ENCODE data around the gene PCSK6. TPM values are rescaled to one million over a fixed set of nuclear protein-coding genes. Genes with fewer than 3 reads are reported as not detected.

The PCSK6 gene
- total RNA-seq, 1 experiment from 2014 or later: 69.5 TPM

- no peaks in the 10 kb centered on the region for H3K27me3 Mint-ChIP-seq (ENCODE audit: insufficient read depth, unreplicated experiment)
- peaks cover 83% of the 10 kb centered on the region for H3K36me3 Mint-ChIP-seq (ENCODE audit: insufficient read depth, unreplicated experiment)
- Histone ChIP-seq H3K36me3 (ENCODE audit: control insufficient read depth, insufficient read depth, low read length) (peaks cover 4% of the 10 kb centered on the region), H3K27me3 (replicated peaks; ENCODE audit: control insufficient read depth, insufficient read depth, low read length) (no peaks in the 10 kb centered on the region), H3K4me1 (peaks cover 24% of the 10 kb centered on the region), H3K9me3 (no peaks in the 10 kb centered on the region), H3K4me3 (ENCODE audit: low read depth, low read length) (no peak overlapping the region)
- no TSS peak for BruUV-seq (replicated peaks)
- peaks cover 11% of the 10 kb centered on the region for H3K4me1 Mint-ChIP-seq (ENCODE audit: low read depth, unreplicated experiment)
- no peak for TF ChIP-seq CTCF (IDR thresholded peaks at IDR 0.05; ENCODE audit: insufficient read depth in 1 of 2, low read depth in 1 of 2, low read length in 1 of 2, severe bottlenecking in 1 of 2, unreplicated experiment in 1 of 2)
- no peak overlapping the region for H3K4me3 Mint-ChIP-seq (ENCODE audit: unreplicated experiment)
- no peaks in the 10 kb centered on the region for H3K9me3 Mint-ChIP-seq (ENCODE audit: unreplicated experiment)
- DNase-seq: no peak
- POLR2A ChIA-PET: no interaction called here
- CTCF ChIA-PET: no interaction called here
- intact Hi-C loops (cut with micrococcal nuclease; ENCODE audit: unreplicated experiment): no loop called here
- H3K27ac Mint-ChIP-seq (ENCODE audit: unreplicated experiment): no peak overlapping the region
Measured at GRCh38 chr15:101283931-101284330, 205.6 kb downstream of the PCSK6 start.

- peaks cover 74% of the 10 kb centered on the region for H3K36me3 Mint-ChIP-seq (ENCODE audit: insufficient read depth, unreplicated experiment)
- peaks cover 2% of the 10 kb centered on the region for H3K36me3 ChIP-seq (ENCODE audit: control insufficient read depth, insufficient read depth, low read length)
- DNase-seq: peak; percentile 72 to 80
- H3K4me1 ChIP-seq: peaks cover 36% of the 10 kb centered on the region
- no TSS peak for BruUV-seq (replicated peaks)
- no peaks in the 10 kb centered on the region for H3K27me3 Mint-ChIP-seq (ENCODE audit: insufficient read depth, unreplicated experiment)
- H3K27me3 ChIP-seq (replicated peaks; ENCODE audit: control insufficient read depth, insufficient read depth, low read length): no peaks in the 10 kb centered on the region
- intact Hi-C loops (cut with micrococcal nuclease; ENCODE audit: unreplicated experiment): loop anchor here (1.0 kb wide), 1 partner anchor 14 kb away; no protein-coding TSS in a partner anchor
- H3K4me1 Mint-ChIP-seq (ENCODE audit: low read depth, unreplicated experiment): peaks cover 11% of the 10 kb centered on the region
- no peak for TF ChIP-seq CTCF (IDR thresholded peaks at IDR 0.05; ENCODE audit: insufficient read depth in 1 of 2, low read depth in 1 of 2, low read length in 1 of 2, severe bottlenecking in 1 of 2, unreplicated experiment in 1 of 2)
- CTCF ChIA-PET: no interaction called here
- H3K9me3 ChIP-seq: no peaks in the 10 kb centered on the region
- no peaks in the 10 kb centered on the region for H3K9me3 Mint-ChIP-seq (ENCODE audit: unreplicated experiment)
- H3K4me3 ChIP-seq (ENCODE audit: low read depth, low read length): no peak overlapping the region
- no peak overlapping the region for H3K27ac Mint-ChIP-seq (ENCODE audit: unreplicated experiment)
- peak overlapping the region; percentile 46 for H3K4me3 Mint-ChIP-seq (ENCODE audit: unreplicated experiment)
- POLR2A ChIA-PET: interaction anchor here (1.0 kb wide), 1 partner anchor 15 kb away, joined by 3 read pairs; the partner anchor contains the start of gene SNRPA1
Measured at GRCh38 chr15:101280007-101280406, 209.5 kb downstream of the PCSK6 start.

GRCh38 chr15:101277943-101278564 lies 211.5 kb downstream of the PCSK6 start:
- no peak for DNase-seq
- ChIA-PET CTCF (interaction anchor here (1.8 kb wide), 1 partner anchor 11 kb away, joined by 5 read pairs; no protein-coding TSS in a partner anchor), POLR2A (interaction anchor here (0.8 to 1.0 kb wide), 2 partner anchors 16 to 26 kb away, joined by 3 to 5 read pairs; partner anchors contain the start of gene CHSY1)
- Mint-ChIP-seq H3K4me1 (ENCODE audit: low read depth, unreplicated experiment) (peaks cover 11% of the 10 kb centered on the region), H3K27me3 (ENCODE audit: insufficient read depth, unreplicated experiment) (no peaks in the 10 kb centered on the region), H3K27ac (ENCODE audit: unreplicated experiment) (peak overlapping the region; percentile 84), H3K4me3 (ENCODE audit: unreplicated experiment) (peak overlapping the region; percentile 90), H3K36me3 (ENCODE audit: insufficient read depth, unreplicated experiment) (peaks cover 74% of the 10 kb centered on the region), H3K9me3 (ENCODE audit: unreplicated experiment) (no peaks in the 10 kb centered on the region)
- H3K36me3 ChIP-seq (ENCODE audit: control insufficient read depth, insufficient read depth, low read length): peaks cover 5% of the 10 kb centered on the region
- no peaks in the 10 kb centered on the region for H3K27me3 ChIP-seq (replicated peaks; ENCODE audit: control insufficient read depth, insufficient read depth, low read length)
- H3K9me3 ChIP-seq: no peaks in the 10 kb centered on the region
- TF ChIP-seq CTCF (IDR thresholded peaks at IDR 0.05; ENCODE audit: insufficient read depth in 1 of 2, low read depth in 1 of 2, low read length in 1 of 2, severe bottlenecking in 1 of 2, unreplicated experiment in 1 of 2): no peak
- peaks cover 36% of the 10 kb centered on the region for H3K4me1 ChIP-seq
- intact Hi-C loops (cut with micrococcal nuclease; ENCODE audit: unreplicated experiment): no loop called here
- H3K4me3 ChIP-seq (ENCODE audit: low read depth, low read length): peak overlapping the region; percentile 88
- BruUV-seq (replicated peaks): TSS peak; percentile 97

Data from Caco-2 (cell line).